22Rv1 (cell line): Measurements from ENCODE around the gene HAT1.
"Not testable (repeated sequence)": the region's sequence is repeated elsewhere in the genome, so short reads cannot be mapped to it uniquely, and the experiment has no call there.

Experiments used
- H3K27ac ChIP-seq: fragments of 450-650 bp; 2 replicates; pipeline ENCODE4 v1.5.1; 2017
- CTCF ChIP-seq: fragments of 450-650 bp; IDR thresholded peaks from 2 replicates; pipeline ENCODE4 v1.5.1; 2017; ENCODE audit warnings: mild to moderate bottlenecking
- ZFX ChIP-seq: fragments of 450-650 bp; IDR thresholded peaks from 2 replicates; pipeline ENCODE4 v1.6.1; 2017; ENCODE audit warnings: antibody characterized with exemption, borderline replicate concordance

Gene HAT1

GRCh38 chr2:171972329-171972982 is 50.2 kb downstream of the HAT1 start:
- H3K27ac ChIP-seq = no peak overlapping the region
- TF ChIP-seq ZFX (no peak), CTCF (no peak)

GRCh38 chr2:171979103-171979502 is 56.8 kb downstream of the HAT1 start:
- TF ChIP-seq CTCF (no peak), ZFX (no peak)
- H3K27ac ChIP-seq = no peak overlapping the region

- not testable (repeated sequence) for H3K27ac ChIP-seq
Observed at GRCh38 chr2:171983924-171984323, 61.7 kb downstream of the HAT1 start.

GRCh38 chr2:171985076-171985475 is 62.8 kb downstream of the HAT1 start:
- TF ChIP-seq ZFX (no peak), CTCF (no peak)
- no peak overlapping the region for H3K27ac ChIP-seq

DNA sequence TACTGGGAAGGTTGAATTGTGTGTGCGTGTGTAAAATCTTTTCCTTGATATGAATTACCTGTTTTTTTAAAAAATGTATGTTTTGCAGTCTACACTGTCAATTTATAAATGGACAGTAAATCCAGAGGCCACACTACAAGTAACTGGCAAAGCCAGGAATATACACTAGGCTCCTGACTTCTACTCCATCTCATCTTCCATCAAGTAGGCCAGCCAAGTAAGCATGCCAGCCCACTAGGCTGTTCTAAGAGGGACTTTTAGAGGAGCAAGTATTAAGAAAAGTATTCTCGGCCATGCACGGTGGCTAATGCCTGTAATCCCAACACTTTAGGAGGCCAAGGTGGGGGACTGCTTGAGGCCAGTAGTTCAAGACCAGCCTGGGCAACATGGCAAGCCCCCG is 64.5 kb downstream of the HAT1 start:
- H3K27ac ChIP-seq = no peak overlapping the region
- no peak for TF ChIP-seq ZFX
- no peak for TF ChIP-seq CTCF

DNA sequence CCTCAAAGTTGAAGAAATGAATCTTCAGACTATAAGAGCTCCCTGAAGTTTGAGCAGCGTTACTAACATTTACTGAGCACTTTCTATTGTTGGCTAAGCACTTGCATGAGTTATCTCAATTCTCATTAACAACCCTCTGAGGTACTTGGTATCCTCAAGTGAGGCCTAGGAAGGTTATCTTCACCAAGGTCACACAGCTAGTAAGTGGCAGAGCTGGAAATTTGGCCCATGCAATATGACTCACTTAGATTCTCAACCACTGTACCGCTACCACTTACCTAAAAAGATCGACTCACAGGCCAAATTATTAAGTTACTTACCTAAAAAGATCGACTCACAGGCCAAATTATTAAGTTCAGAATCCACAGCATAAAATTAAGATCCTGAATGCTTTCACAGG is 68.8 kb downstream of the HAT1 start:
- no peak for TF ChIP-seq ZFX
- no peak for TF ChIP-seq CTCF
- no peak overlapping the region for H3K27ac ChIP-seq

DNA sequence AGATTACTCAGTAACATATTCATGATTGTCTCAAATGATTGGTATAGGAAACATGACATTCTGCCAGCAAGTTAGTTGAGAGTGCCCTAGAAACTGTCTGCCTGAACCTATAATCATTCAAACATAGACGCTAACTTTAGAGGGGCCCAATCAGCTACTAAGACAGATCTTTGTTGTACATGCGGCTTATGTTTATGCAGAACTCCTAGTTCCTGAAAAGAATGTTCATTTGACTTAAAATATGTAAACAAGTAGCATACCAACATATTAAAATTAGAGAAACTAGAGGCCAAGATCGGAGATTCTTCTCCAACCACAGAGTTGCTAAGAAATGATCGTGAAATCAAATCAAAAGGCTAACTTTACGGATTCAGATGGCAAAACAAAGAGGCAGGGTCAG is 73.3 kb downstream of the HAT1 start:
- no peak for TF ChIP-seq CTCF
- no peak for TF ChIP-seq ZFX
- H3K27ac ChIP-seq = no peak overlapping the region

DNA sequence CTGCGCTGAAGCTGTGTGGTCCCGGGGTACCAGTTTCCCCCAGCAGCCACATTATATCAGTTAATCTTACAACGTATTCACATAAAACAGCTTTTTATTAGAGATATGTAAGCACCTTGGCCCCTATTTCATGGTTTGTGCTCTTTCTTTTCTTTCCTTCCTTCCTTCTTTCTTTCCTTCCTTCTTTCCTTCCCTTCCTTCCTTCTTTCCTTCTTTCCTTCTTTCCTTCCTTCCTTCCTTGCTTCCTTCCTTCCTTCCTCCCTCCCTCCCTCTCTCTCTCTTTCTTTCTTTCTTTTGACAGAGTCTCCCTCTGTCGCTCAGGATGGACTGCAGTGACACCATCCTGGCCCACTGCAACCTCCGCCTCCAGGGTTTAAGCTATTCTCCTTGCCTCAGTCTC is 73.8 kb downstream of the HAT1 start:
- TF ChIP-seq ZFX (no peak), CTCF (no peak)
- H3K27ac ChIP-seq = no peak overlapping the region

DNA sequence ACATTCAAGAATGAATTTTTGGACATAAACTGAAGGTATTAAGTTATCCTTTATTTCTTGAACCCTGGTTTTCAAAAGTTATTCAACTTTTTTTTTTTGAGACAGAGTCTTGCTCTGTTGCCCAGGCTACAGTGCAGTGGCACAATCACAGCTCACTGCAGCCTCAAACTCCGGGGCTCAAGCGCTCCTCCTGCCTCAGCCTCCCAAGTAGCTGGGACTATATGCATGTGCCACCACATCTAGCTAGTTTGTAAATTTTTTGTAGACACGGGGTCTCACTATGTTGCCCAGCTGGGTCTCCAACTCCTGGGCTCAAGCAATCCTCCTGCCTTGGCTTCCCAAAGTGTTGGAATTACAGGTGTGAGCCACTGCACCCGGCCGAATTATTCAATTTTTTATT is 74.8 kb downstream of the HAT1 start:
- H3K27ac ChIP-seq = not testable (repeated sequence)
